NCI-H460 (cell line): ENCODE measurements around the gene TRAPPC3. TPM values are rescaled to one million over a fixed set of nuclear protein-coding genes. Genes with fewer than 3 reads are reported as not detected.

Experiments
- DNase-seq: peaks from one replicate; pipeline ENCODE4 v3.0.0-alpha.2; 2016; ENCODE audit warnings: low read depth; ENCODE audit errors: extremely low read depth
- total RNA-seq: library from RNA; depleted of rRNA; stranded (reverse); fragments of >200 nt; shearing (Covaris generic); gene quantifications from 2 replicates; pipeline ENCODE4 v1.2.3, GENCODE V29; 2014

The TRAPPC3 gene
- total RNA-seq, 1 experiment from 2014 or later = 54.7 TPM

DNA sequence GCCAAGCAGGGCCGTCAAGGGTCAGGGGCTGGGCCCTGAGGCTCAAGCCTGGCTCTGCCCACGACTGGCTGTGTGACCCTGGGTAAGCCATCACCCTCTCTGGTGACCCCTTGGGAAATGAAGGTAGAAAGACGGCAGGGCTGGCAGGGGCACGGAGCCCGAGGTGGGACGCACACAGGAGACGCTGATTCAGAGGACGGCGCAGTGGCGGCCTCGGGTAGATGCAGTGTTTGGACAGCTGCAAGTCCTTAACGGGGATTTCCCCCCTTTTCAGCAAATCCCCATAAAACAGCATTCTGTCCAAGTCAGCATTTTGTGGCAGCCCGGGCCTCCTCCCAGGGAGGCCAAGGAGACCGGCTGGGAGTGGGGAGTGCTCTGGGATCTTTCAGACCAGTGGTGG, 41.0 kb downstream of the TRAPPC3 start:
- no peak for DNase-seq

DNA sequence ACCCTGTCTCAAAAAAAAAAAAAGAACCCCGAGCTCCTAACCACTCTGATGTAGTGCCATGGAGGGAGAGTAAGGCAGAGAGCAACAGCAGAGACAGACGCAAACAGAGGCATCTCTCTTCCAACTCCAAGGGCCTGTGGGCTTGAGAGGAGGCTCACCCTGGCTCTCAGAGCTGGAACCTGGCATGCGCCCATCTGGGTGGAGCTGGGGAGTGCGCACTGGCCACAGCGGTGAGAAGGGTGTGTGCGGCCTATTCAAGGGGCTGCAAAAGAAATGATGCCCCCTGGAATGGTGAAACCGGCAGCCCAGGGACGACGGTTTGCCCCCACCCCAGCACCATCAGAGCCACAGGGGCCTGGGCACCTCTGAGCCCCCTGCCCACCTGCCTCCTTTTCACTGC, 41.9 kb downstream of the TRAPPC3 start:
- no peak for DNase-seq

DNA sequence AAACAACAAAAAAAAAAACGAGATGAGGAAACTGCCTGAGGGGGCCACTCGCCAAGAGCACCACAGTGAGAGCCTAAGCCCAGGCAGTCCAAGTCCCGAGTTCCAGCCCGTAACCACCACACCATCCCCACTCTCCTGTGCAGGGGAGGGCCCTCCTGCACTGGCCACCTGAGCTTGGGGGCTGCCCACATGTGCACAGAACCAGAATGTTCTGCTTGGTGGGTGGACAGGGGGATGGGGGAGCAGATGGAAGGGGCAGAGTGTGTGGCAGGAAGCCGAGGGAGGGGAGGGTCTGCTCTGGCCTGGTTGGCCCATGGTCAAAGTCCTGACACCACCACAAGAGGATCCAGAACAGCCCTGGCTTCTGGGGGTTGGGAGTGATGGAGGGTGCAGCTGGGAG, 43.0 kb downstream of the TRAPPC3 start:
- no peak for DNase-seq

DNA sequence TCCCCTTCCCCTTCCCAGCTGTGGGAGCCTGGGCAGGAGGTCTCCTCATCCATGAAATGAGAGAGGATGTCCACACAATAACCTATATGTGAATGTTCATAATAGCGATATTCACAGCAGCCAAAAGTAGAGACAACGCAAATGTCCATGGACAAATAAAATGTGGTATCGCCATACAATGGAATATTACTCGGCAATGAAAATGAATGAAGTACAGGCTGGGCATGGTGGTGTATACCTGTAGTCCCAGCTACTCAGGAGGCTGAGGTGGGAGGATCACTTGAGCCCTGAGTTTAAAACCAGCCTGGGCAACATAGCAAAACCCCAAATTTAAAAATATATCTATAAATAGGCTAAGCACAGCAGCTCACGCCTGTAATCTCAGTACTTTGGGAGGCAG, 47.7 kb downstream of the TRAPPC3 start:
- DNase-seq = no peak

DNA sequence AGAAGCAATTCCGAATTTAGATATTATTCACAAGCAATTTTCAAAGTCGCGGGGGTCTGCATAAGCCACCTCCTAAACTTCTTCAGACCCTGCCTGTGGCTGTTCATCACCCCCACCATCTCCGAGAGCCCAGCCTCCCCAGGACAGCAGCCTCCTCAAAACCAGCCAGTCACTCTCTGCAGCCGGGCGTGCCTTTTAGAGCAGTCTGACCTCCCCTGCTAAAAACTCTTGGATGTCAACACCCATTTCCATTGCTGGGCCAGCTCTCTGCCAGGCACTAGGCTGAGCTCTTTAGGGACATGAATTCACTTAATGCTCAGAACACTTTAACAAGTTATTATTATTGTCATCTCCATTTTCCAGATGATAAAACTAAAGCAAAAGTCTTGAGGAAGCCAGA, 48.9 kb downstream of the TRAPPC3 start:
- DNase-seq = no peak

DNA sequence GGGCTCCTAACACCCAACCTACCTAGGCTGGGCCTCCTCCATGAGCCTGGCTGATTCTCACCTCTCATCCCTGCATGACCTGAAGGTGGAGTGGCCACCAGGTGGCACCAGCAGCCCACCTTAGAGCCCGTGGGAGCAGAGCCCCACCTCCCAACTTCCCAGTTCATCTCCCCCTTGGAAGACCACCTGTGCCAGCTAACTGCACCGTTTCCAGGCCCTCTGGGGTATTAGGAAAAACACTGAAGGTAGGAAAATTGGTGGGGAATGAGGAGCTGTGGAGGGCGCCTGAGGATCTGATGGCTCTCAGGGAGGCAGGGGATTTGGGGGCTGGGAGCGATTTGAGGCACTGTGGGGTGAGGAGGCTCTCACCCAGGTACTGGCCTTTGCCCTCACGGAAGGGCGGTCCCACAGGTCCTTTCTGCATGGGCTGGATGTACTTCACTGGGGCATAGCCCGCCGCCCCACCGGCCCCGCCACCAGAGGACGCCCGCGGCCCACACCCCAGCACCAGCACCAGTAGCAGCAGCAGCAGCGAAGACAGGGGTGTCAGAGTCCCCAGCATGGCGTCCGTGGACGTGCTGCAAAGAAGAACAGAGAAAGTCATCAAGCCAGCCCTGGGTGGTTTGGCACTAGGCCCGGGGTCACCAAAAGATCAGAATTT, 49.5 kb downstream of the TRAPPC3 start:
- peak; percentile 65 for DNase-seq

DNA sequence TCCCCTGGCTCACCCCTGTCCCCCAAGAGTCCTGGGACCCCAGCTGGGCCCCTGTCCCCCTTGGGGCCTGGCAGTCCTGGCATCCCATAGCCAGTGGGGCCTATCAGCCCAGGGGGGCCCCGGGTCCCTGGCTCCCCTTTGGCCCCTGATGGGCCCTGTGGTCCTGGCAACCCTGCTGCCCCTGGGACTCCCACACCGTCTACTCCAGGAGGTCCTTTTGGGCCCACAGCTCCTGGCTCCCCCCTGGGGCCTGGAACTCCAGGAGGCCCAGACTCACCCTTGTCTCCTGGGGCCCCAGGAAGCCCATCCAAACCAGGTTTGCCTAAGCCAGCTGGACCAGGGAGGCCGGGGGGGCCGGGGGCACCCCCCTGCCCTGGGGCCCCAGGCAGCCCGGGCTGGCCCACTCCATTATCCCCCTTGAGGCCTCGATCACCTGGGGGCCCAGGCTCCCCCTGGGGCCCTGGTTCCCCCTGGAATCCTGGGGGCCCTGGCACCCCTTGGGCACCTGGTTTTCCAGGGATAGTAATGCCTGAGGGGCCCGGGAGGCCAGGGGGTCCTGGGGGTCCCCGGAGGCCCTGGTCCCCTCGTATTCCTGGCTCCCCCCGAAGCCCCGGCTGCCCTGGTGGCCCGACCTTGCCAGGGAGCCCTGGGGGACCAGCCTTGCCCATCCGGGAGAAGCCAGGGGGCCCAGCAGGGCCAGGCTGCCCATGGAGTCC, 50.5 kb downstream of the TRAPPC3 start:
- no peak for DNase-seq

DNA sequence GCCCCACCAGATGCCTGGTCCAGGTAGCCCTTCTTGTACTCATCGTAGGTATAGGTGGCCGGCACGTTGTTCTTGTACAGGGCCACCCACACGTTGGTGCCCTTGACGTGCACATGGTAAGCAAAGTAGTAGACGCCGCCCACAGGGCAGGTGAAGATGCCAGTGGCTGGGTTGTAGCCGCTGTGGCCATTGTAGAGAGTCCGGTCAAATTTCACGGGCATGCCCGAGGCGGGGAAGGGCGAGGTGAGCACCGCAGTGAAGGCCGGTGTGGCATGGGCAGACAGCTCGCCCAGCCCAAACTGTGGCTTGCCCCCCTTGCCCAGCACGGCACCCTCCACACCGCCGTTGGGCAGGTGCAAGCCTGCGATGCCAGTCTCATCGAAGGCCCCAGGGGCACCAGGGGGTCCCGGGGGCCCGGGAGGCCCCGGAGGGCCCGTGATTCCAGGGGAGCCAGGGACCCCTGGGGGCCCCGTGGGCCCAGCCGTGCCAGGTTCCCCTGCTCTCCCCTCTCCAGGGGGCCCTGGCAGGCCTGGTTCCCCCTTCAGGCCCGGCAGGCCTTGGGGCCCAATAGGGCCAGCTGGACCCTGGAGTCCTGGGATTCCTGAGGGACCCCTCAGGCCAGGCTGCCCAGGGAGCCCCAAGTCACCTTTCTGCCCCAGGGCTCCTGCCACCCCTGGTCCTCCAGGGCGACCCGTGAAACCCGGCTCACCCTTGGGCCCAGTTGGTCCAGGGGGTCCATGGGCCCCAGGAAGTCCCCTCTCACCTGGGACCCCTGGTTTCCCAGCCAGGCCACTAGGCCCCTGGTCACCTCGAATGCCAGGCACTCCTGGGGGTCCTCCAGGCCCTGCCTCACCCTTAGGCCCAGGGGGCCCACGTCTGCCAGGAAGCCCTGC, 51.3 kb downstream of the TRAPPC3 start:
- no peak for DNase-seq

DNA sequence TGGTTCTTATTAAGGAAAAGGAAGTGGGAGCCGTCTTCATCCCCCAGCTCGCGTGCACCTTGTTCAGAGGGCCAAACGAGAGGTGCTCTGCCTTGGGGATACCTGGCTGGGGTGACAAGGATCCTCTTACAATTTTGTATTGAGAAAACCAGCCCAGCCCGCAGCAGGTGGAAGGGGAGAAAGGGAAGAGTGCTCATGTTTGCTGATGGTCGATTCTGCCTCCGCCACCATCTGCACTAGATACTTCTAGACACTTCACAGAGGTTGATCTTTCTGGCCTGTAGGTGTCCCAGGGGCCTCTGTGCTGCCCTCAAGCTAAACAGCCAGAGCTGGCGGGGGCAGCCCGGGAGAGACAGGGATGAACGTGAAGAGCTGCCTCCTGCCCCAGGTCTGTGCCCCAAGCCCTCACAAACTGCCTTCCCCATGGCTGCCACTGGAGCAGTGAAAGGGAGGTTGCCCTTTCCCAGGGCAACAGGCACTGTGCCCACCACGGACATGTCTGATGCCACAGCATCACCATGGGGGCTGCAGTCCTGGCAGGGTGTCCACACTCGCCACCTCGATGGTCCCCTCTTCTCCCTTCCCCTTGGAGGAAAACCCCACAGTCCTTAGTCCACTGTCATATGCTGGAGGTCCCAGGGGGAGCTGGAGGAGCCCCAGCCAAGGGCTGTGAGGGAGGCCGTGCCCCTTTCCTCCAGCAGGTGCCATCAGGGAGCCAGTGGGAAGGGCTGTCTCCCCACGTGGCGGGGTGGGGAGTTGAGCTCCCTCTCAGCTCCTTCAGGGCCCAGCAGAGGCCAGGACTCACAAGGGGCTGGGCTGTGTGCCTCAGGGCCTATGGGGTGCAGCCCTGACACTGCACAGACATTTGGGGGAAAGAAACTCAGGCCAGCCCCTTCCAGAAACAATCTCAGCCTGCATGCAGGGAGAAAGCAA, 52.5 kb downstream of the TRAPPC3 start:
- DNase-seq = no peak

DNA sequence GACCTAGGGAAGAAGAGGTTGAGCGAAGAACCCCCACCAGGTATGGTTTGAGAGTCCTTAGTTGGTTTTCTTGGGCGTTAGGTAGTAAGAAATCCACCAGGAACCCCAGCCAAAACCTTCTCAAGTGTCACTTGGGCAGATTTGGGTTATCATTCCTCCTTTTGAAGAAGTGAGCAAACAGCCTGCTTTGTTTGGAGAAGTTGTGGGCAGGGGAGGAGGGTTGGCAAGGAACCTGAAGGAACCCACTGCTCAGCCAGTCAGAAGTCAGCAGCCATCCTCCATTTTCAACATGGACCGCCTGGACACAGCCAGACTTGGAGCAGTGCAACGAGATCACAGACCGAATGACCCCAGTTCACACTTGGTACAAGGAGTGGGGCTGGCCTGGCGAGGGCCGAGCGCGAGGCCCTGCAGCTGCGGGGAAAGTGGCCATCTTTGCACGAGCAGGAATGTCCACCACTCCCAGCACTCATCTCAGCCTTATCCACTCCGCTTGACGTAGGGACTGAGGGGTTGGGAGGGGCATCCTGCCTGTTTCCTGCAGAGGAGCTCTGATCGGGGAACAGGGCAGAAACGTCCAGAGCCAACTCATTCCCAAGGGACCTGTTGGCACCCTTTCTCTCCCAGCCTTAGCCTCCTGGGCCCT, 53.4 kb downstream of the TRAPPC3 start:
- DNase-seq = no peak

DNA sequence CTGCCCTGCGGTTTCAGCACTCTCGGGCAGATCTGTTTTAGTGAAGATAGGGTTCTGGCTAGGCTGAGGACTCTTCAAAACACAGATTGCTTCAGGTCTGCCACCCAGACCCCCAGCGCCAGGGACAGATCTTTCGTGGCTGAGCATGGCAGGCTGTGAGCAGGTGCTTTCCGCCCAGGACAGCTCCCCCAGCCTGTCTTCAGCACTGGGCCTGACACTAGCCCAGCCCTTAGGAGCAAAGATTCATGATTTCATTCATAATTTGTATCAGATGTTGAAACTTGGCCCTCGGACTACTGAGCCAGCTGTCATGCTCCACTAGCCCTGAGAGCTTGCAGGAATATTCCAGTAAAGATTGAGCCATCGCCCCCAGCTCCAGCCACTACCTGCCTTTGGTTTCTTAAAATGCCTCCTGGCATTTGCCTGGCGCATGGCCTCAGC, 54.6 kb downstream of the TRAPPC3 start:
- DNase-seq = no peak

DNA sequence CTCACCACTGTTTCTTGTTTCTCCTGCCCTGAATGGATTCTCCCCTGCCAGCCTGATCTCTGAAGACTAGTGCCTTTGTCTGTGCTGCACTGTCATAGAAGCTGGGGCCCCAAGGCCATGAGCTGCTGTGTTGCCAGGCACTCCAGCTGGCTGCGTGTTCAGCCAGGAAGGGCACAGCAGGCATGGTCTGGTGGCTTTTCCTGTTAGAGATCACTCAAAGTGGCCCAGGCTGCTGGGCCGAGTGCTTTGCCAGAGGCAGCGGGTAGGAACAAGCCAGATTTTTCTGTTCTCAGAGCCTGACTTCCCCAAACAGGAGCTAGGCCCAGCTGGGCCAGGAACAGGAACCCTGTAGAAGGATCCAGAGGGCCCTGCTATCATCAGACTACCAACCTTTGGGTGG, 55.4 kb downstream of the TRAPPC3 start:
- no peak for DNase-seq

DNA sequence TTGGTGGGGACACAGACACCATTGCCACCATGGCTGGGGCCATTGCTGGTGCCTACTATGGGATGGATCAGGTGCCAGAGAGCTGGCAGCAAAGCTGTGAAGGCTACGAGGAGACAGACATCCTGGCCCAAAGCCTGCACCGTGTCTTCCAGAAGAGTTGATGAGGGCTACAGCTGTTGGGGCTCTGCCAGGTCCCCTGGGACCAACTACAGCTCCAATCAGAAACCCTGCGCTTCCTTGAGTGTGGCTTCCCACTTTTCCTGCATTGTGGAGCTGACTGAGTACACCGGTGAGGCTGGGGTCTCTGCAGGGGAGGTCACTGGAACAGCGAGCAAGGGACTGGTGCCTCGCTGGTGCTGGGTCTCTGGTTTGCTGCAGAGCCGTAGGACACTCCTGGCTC, 56.1 kb downstream of the TRAPPC3 start:
- no peak for DNase-seq

DNA sequence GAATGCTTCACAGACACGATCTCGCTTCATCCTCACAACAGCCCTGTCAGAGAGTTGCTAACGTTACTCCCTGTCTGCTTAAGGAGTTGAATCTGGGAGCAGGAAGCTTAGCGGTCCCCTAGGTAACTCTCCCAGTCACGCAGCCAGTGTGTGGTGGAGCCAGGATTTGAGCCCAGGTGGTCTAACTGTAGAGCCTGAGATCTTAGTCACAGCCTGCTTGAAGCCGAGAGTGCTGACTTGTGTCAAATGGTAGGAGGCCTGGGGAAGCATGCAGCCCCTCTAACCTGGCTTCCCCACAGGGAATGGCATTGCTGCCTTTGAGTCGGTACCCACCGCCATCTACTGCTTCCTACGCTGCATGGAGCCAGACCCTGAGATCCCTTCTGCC, 56.5 kb downstream of the TRAPPC3 start:
- DNase-seq = no peak

DNA sequence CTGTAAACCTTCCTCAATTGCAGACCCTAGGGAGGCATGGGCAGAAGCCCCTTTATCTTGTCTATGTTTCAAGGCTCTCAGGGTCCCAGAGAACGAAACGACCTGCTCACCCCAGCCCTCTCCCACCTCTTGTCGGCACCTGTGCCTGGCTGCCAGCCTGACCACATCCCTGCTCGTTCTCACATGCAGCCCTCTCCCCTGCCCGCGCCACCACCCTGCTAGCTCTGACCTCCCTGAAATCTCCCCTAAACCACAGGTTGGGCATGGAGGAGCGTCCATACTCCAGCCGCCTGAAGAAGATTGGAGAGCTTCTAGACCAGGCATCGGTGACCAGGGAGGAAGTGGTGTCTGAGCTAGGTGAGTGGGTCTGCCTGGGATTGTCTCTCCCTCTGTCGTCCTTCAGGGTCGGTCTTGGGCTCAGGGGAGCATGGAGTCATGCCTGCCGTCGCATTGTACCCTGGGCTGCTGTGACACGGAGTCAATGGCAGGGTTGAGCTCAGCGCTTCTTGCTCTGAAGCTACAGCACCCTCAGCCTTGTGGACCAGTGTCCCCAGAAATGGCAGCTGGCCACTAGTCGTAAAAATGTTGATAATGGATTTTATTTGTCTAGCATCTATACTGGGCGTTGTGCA, 57.0 kb downstream of the TRAPPC3 start:
- no peak for DNase-seq

DNA sequence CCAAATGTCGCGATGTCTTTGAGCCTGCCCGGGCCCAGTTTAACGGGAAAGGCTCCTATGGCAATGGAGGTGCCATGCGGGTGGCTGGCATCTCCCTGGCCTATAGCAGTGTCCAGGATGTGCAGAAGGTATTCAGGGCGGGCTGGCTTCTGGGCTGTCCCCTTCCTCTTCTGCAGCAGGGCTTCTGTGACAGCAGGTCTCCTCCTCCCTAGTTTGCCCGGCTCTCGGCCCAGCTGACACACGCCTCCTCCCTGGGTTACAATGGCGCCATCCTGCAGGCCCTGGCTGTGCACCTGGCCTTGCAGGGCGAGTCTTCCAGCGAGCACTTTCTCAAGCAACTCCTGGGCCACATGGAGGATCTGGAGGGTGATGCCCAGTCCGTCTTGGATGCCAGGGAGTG, 57.6 kb downstream of the TRAPPC3 start:
- DNase-seq = no peak

DNA sequence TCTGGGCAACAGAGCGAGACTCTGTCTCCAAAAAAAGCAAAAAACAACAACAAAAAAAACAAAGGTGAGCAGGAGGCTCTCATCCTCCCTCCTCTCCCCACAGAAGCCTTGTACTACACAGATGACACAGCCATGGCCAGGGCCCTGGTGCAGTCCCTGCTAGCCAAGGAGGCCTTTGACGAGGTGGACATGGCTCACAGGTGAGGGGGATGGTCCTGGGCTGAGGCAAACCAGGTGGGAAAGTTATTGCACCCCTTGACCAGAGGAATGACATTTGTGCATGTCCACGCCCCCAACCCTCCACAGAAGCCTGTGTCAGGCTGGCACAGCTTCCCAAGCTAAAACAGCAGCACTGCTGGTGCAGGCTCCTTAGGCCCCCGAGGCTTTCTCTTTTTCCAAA, 58.1 kb downstream of the TRAPPC3 start:
- no peak for DNase-seq

DNA sequence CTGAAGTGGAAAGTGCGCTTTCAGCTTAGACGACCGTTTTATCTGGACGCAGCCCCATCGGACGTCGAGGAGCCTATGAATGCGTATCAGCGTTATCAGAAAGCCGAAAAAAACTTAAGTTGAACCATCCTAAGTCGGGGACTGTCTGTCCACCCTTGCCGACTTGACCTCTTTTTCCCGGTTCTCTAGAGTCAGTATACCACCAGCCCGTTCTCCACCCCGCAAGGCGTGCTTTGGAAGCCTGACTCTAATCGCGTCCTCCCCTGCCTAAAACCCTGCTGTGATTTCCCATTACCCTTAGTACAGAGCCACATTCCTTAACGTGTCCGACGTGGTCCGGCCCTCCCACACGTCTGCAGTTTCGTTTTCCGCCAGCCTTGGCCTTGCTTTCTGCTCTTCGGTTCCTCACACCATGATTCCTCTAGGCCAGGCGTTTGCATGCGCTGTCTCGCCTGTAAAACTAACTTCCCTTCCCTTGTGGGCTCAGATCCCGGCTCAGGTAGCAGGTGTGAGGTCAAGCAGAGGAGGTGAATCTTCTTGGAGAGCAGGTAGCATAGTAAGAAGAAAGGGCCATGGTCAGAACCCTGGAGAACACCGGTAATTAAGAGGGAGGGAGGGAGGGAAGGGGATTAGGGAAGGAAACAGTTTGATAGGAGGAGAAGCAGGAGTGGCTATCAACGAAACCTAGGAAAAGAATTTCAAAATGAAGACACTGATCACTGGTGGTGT, 59.7 kb downstream of the TRAPPC3 start:
- no peak for DNase-seq
